Astrocyte of the spinal cord (primary cell): ENCODE data around the gene INAFM2.
A peak's percentile ranks its signal among the peaks of the same experiment; 100 is the strongest.

Experiments
- DNase-seq: peaks from one replicate; pipeline ENCODE4 v3.0.0; 2011; ENCODE audit warnings: low read depth, low spot score
- H3K4me3 ChIP-seq: 2 replicates; pipeline ENCODE4 v1.5.1; 2011; ENCODE audit warnings: low read depth, mild to moderate bottlenecking, low read length, moderate library complexity
- in situ Hi-C: cut with HindIII; loops from 2 replicates; pipeline ENCODE4 v1.10.0; 2017; ENCODE audit warnings: low sequenced_read_pairs
- TF ChIP-seq, protein P1 (sequence below): IDR thresholded peaks from 2 replicates; pipeline ENCODE4 v1.5.1; 2012; ENCODE audit warnings: low read depth, mild to moderate bottlenecking, low read length, inconsistent platforms

Gene INAFM2

DNA sequence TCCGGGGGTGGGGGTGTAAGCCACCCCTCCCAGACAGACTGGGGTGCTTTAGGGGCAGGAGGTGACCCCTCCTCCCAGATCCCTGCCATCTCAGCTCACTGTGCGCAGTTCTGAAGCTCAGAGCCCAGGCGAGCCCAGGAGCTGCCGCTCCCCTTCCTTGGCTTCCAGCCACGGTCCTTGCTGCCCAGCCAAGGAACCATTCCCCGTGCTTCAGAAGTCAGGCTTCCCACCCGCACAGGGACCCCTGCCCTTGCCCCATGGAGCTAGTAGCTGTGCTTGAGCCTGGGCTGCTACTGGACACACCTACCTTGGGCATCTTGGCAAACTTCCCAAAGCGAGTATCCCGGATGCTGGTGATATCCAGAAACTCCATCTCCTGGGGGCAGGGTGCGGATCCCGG is 20.5 kb upstream of the INAFM2 start:
- TF ChIP-seq, protein P1, sequence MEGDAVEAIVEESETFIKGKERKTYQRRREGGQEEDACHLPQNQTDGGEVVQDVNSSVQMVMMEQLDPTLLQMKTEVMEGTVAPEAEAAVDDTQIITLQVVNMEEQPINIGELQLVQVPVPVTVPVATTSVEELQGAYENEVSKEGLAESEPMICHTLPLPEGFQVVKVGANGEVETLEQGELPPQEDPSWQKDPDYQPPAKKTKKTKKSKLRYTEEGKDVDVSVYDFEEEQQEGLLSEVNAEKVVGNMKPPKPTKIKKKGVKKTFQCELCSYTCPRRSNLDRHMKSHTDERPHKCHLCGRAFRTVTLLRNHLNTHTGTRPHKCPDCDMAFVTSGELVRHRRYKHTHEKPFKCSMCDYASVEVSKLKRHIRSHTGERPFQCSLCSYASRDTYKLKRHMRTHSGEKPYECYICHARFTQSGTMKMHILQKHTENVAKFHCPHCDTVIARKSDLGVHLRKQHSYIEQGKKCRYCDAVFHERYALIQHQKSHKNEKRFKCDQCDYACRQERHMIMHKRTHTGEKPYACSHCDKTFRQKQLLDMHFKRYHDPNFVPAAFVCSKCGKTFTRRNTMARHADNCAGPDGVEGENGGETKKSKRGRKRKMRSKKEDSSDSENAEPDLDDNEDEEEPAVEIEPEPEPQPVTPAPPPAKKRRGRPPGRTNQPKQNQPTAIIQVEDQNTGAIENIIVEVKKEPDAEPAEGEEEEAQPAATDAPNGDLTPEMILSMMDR, result no peak
- no peak for DNase-seq
- no peak overlapping the region for H3K4me3 ChIP-seq
- in situ Hi-C loops, result no loop called here

DNA sequence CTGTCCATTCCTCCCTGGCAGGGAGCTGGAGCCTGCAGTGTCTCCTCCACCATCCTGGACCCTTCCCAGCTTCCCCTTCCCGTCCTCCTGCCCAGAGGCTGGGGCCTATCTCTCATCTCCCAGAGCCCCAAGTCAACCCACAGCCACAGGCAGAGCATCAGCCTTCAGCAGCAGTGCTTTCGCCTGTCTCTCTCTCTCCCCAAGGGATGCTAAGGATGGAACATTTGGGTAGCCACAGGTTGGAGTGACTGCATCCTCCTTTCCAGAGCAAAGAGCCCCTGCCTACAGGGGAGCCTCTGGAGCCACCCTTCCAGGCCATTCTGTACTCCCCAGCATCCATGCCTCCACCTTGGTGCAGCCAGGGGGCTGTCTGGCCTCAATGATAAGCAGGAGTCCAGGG is 19.9 kb upstream of the INAFM2 start:
- no peak overlapping the region for H3K4me3 ChIP-seq
- in situ Hi-C loops, result no loop called here
- no peak for DNase-seq
- TF ChIP-seq, protein P1, result no peak

DNA sequence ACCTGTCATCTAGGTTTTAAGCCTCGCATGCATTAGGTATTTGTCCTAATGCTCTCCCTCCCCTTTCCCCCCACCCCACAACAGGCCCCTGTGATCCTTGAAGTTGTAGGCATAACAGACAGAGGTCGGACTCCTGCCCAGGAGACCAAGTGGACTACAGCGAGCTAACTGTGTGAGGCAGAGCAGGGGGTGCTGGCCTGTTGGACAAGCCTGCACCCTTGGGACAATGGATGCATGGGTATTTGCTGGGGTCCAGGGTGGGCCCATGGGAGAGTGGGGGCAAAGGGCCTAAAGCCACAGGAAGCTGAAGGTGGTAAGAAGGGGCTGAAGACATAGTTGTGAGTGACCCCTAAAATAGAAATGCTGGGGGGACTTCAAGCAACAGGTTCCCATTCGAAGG is 18.2 kb upstream of the INAFM2 start:
- TF ChIP-seq, protein P1, result no peak
- in situ Hi-C loops, result no loop called here
- H3K4me3 ChIP-seq, result no peak overlapping the region
- DNase-seq, result no peak

DNA sequence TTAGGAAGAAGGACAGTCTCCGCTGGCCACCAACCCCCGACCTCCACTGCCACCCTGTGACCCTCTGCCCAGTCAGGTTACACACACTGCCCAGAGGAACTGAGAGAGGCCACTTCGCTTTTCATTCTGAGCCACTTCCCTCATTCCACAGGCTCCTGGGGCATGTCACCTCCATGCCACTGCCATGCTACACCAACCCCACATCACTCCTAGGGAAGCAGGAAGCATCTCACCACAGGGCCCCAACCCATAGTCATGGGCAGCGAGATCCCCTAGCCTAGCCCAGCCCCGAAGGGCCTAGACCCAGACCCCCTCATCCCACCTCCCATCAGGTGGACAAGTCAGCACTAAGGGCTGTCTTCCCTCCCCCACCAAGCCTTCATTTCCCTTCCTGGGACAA is 17.1 kb upstream of the INAFM2 start:
- H3K4me3 ChIP-seq, result no peak overlapping the region
- TF ChIP-seq, protein P1, result no peak
- in situ Hi-C loops, result no loop called here
- no peak for DNase-seq

- no peak overlapping the region for H3K4me3 ChIP-seq
- in situ Hi-C loops, result no loop called here
- DNase-seq, result no peak
Observed at GRCh38 chr15:40306908-40307307, 16.6 kb upstream of the INAFM2 start.

GRCh38 chr15:40307421-40308211 is 15.9 kb upstream of the INAFM2 start, which contains the start of gene PLCB2:
PLCB2 (minus strand) TSS chr15:40307935; CDS start chr15:40307672, 263 bp downstream.
- DNase-seq, result no peak
- in situ Hi-C loops, result no loop called here
- TF ChIP-seq, protein P1, result peak; percentile 43
- H3K4me3 ChIP-seq, result no peak within 1 kb of the TSS

More at GRCh38 chr15:40306908-40307307, 16.6 kb upstream of the INAFM2 start:
- TF ChIP-seq, protein P1, result no peak
